ENCODE data around the gene WDR4. TPM values are rescaled to one million over a fixed set of nuclear protein-coding genes. Genes with fewer than 3 reads are reported as not detected.

WDR4 gene
- total RNA-seq, 2 donors from 2014 or later, result 10.3 to 18.5 TPM

DNA sequence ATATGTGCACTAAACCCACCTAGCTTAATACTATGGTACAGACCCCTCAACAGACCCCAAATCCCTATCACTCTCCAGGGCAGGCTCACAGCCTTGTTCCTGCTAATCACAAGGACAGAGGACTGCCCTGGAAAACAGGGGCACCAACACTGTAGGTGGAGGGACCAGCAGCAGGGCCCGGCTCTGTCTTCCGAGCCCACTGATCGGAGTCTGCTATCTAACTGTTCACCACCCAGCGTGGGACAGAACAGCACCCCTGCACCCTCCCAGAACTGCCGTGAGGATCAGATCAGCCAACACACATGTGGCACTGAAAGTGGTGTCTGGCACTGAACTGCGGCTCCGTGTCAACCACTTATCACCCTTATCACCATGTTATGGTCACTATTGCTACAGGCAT, 6.2 kb downstream of the WDR4 start:
- no peak for DNase-seq (ENCODE audit: low spot score)
- no peak overlapping the region for H3K27ac ChIP-seq
- no peak overlapping the region for H3K4me3 ChIP-seq
- no peaks in the 10 kb centered on the region for H3K9me3 ChIP-seq
- TF ChIP-seq, protein P1, sequence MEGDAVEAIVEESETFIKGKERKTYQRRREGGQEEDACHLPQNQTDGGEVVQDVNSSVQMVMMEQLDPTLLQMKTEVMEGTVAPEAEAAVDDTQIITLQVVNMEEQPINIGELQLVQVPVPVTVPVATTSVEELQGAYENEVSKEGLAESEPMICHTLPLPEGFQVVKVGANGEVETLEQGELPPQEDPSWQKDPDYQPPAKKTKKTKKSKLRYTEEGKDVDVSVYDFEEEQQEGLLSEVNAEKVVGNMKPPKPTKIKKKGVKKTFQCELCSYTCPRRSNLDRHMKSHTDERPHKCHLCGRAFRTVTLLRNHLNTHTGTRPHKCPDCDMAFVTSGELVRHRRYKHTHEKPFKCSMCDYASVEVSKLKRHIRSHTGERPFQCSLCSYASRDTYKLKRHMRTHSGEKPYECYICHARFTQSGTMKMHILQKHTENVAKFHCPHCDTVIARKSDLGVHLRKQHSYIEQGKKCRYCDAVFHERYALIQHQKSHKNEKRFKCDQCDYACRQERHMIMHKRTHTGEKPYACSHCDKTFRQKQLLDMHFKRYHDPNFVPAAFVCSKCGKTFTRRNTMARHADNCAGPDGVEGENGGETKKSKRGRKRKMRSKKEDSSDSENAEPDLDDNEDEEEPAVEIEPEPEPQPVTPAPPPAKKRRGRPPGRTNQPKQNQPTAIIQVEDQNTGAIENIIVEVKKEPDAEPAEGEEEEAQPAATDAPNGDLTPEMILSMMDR (IDR thresholded peaks at IDR 0.05), result no peak
- H3K36me3 ChIP-seq, result peaks cover 24% of the 10 kb centered on the region
- no peak for ATAC-seq (ENCODE audit: insufficient number of reproducible peaks, low FRiP score, low read depth)
- peaks cover 2 to 4% of the 10 kb centered on the region in 2 donors for H3K4me1 ChIP-seq (ENCODE audit: control insufficient read depth in 1 of 2, low read depth in 2 of 2)
- H3K27me3 ChIP-seq (replicated peaks; ENCODE audit: insufficient read depth), result no peaks in the 10 kb centered on the region

DNA sequence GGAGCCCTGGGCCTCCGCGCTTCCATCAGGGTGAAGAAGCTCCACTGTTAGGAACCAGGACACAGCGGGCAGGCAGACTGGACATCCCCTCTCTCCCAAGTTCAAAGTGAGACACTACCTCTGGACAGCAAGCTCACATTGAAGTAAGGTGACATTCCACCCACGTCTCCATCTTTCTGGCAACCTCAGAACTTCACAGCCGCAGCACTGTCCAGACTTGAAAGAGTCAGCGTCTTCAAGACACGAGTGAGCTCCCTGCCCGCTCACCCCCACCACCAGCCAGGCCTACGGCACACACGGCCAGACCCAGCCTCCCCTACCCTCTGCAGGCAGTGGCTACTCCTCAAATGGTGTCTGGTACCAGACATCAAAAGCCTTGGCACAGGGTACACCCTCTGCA, 11.1 kb downstream of the WDR4 start:
- DNase-seq (ENCODE audit: low spot score) (no peak), ATAC-seq (ENCODE audit: insufficient number of reproducible peaks, low FRiP score, low read depth) (no peak)
- TF ChIP-seq, protein P1 (IDR thresholded peaks at IDR 0.05), result no peak
- Histone ChIP-seq H3K9me3 (no peaks in the 10 kb centered on the region), H3K4me1 (ENCODE audit: control insufficient read depth in 1 of 2, low read depth in 2 of 2) (no peaks in the 10 kb centered on the region), H3K27ac (no peak overlapping the region), H3K36me3 (peaks cover 28% of the 10 kb centered on the region), H3K27me3 (replicated peaks; ENCODE audit: insufficient read depth) (no peaks in the 10 kb centered on the region), H3K4me3 (no peak overlapping the region)

DNA sequence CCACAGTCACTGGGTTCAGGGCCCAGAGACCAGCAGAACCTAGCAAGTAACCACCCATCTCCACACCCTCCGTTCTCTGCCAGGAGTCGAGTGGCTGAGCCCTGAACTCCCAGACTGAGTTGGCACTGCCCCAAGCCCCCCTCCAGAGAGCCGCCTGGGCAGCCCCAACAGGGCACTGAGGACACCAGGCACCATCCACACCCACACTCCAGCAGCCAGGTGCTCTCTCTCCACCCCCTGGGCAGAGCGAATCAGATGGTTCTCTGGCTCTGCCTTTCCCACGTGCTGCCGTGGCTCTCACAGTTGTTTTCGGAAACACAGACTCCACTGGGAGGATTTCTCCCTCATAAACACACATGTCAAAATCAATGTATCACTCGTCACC, 13.6 kb downstream of the WDR4 start:
- H3K9me3 ChIP-seq, result no peaks in the 10 kb centered on the region
- H3K4me1 ChIP-seq (ENCODE audit: control insufficient read depth in 1 of 2, low read depth in 2 of 2), result no peaks in the 10 kb centered on the region
- H3K4me3 ChIP-seq, result no peak overlapping the region
- ATAC-seq (ENCODE audit: insufficient number of reproducible peaks, low FRiP score, low read depth) (no peak), DNase-seq (ENCODE audit: low spot score) (no peak)
- no peaks in the 10 kb centered on the region for H3K27me3 ChIP-seq (replicated peaks; ENCODE audit: insufficient read depth)
- H3K36me3 ChIP-seq, result peaks cover 28% of the 10 kb centered on the region
- TF ChIP-seq, protein P1 (IDR thresholded peaks at IDR 0.05), result no peak
- no peak overlapping the region for H3K27ac ChIP-seq

DNA sequence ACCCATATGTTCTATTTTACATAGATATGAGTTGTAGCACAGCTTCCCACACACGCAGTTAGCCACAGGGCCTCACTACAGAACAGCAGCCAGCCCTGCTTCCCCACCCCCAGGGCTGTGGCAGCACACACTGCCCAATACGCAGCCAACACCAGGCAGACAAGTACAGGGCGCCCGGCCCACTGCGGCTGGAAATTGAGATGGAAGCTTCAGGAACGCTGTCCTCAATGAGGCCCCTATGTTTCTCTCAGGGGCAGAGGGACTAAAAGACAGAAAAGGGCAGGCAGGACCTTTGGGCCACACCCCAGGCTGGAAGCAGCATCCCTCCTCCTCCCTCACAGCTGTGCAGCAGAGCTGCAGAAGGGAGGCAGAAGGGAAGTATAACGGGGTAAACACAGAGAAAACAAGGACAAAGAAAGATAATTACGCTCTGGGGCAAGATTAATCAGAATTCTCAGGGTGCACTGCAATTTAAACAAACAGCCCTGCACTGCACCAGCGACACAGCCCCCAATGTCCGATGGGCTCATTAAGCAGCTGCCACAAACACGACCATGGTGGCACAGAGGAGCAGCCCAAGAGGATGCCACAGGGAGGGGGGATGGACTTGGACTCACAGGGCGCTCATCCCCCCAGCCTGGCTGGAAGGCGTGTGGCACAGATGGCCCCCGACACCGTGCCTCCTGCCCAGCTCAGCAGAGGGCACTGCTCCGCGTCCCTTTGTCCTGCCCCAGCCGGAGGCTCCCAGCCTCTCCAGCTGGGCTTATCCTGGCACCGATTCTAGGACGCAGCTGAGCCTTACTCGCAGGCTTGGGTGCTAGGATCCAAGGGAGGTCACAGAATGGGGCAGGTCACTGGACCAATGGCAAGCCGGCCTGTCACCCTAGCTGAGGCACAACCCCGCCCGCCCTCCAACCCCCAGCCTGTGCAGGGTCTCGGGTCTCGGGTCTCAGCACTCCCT, 14.2 kb downstream of the WDR4 start:
- no peak for DNase-seq (ENCODE audit: low spot score)
- Histone ChIP-seq H3K27ac (no peak overlapping the region), H3K36me3 (peaks cover 34% of the 10 kb centered on the region), H3K9me3 (no peaks in the 10 kb centered on the region), H3K4me1 (ENCODE audit: control insufficient read depth in 1 of 2, low read depth in 2 of 2) (no peaks in the 10 kb centered on the region), H3K4me3 (no peak overlapping the region), H3K27me3 (replicated peaks; ENCODE audit: insufficient read depth) (no peaks in the 10 kb centered on the region)
- ATAC-seq (ENCODE audit: insufficient number of reproducible peaks, low FRiP score, low read depth), result no peak
- TF ChIP-seq, protein P1 (IDR thresholded peaks at IDR 0.05), result no peak

DNA sequence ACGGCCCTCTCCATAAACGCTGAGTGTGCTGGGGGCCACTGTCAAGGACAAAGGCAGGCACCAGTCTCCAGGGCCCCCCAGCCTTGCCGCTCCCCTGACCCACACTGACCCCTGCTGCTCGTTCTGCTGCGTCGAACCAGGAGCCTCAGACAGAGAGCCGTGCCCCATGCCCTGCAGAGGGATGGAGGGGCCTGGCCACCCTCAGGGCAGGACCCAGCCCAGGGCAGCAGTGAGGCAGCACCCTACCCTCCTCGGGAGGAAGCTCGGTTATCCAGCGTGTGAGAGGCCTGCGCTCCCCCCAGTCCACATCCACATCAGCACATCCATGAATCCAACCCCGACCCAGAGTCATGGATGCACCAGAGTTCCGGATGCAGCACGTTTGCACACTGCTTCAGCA, 15.1 kb downstream of the WDR4 start:
- no peak for ATAC-seq (ENCODE audit: insufficient number of reproducible peaks, low FRiP score, low read depth)
- TF ChIP-seq, protein P1 (IDR thresholded peaks at IDR 0.05), result no peak
- Histone ChIP-seq H3K36me3 (peaks cover 34% of the 10 kb centered on the region), H3K9me3 (no peaks in the 10 kb centered on the region), H3K4me1 (ENCODE audit: control insufficient read depth in 1 of 2, low read depth in 2 of 2) (no peaks in the 10 kb centered on the region), H3K27me3 (replicated peaks; ENCODE audit: insufficient read depth) (no peaks in the 10 kb centered on the region), H3K27ac (no peak overlapping the region), H3K4me3 (no peak overlapping the region)
- DNase-seq (ENCODE audit: low spot score), result no peak
